ENCODE measurements around the gene MEX3A. TPM values are rescaled to one million over a fixed set of nuclear protein-coding genes. Genes with fewer than 3 reads are reported as not detected.
A peak's percentile ranks its signal among the peaks of the same experiment; 100 is the strongest.

Gene MEX3A
- total RNA-seq, 2 experiments from 2014 or later = 0.48 to 0.79 TPM

- no peaks in the 10 kb centered on the region for H3K9me3 Mint-ChIP-seq (ENCODE audit: low read depth)
- H3K27me3 Mint-ChIP-seq = peaks cover 17% of the 10 kb centered on the region
- peaks cover 4% of the 10 kb centered on the region for H3K4me1 Mint-ChIP-seq
- POLR2A ChIA-PET = no interaction called here
- no peak overlapping the region for H3K4me3 Mint-ChIP-seq
- DNase-seq = no peak
- intact Hi-C loops (cut with DNase I, micrococcal nuclease) = loop anchor here (1.0 kb wide), 3 partner anchors 41 to 230 kb away; no protein-coding TSS in a partner anchor
- no peaks in the 10 kb centered on the region for H3K36me3 Mint-ChIP-seq (ENCODE audit: low read depth)
- CTCF ChIA-PET = interaction anchor here (0.7 to 29.4 kb wide), 8 partner anchors 36 to 587 kb away, joined by 3 to 929 read pairs (median 4); partner anchors contain the start of gene LMNA
- ATAC-seq = no peak
- no peak overlapping the region for H3K27ac Mint-ChIP-seq
Measured at GRCh38 chr1:156089704-156090103, 7.4 kb upstream of the MEX3A start.

- Mint-ChIP-seq H3K36me3 (ENCODE audit: low read depth) (no peaks in the 10 kb centered on the region), H3K4me1 (peaks cover 9% of the 10 kb centered on the region), H3K4me3 (no peak overlapping the region), H3K9me3 (ENCODE audit: low read depth) (no peaks in the 10 kb centered on the region), H3K27me3 (peaks cover 24% of the 10 kb centered on the region), H3K27ac (no peak overlapping the region)
- ChIA-PET CTCF (interaction anchor here (2.7 to 29.4 kb wide), 2 partner anchors 10 to 39 kb away, joined by 9 to 929 read pairs; partner anchors contain the start of gene LMNA), POLR2A (no interaction called here)
- ATAC-seq = no peak
- intact Hi-C loops (cut with DNase I, micrococcal nuclease) = no loop called here
- DNase-seq = no peak
Measured at GRCh38 chr1:156086256-156086662, 4.0 kb upstream of the MEX3A start.

- no peaks in the 10 kb centered on the region for H3K36me3 Mint-ChIP-seq (ENCODE audit: low read depth)
- peaks cover 5% of the 10 kb centered on the region for H3K4me1 Mint-ChIP-seq
- CTCF ChIA-PET = interaction anchor here (0.7 to 29.4 kb wide), 6 partner anchors 12 to 198 kb away, joined by 3 to 929 read pairs (median 4); partner anchors contain the start of gene LMNA
- no peak overlapping the region for H3K27ac Mint-ChIP-seq
- no peaks in the 10 kb centered on the region for H3K9me3 Mint-ChIP-seq (ENCODE audit: low read depth)
- ATAC-seq (no peak), DNase-seq (no peak)
- no peak overlapping the region for H3K4me3 Mint-ChIP-seq
- peaks cover 21% of the 10 kb centered on the region for H3K27me3 Mint-ChIP-seq
- POLR2A ChIA-PET = interaction anchor here (0.6 to 0.7 kb wide), 2 partner anchors 110 to 162 kb away, joined by 3 read pairs; no protein-coding TSS in a partner anchor
- intact Hi-C loops (cut with DNase I, micrococcal nuclease) = no loop called here
Measured at GRCh38 chr1:156083800-156084790, 1.8 kb upstream of the MEX3A start.

- Mint-ChIP-seq H3K4me1 (peaks cover 5% of the 10 kb centered on the region), H3K27me3 (peaks cover 23% of the 10 kb centered on the region), H3K36me3 (ENCODE audit: low read depth) (no peaks in the 10 kb centered on the region), H3K4me3 (peak overlapping the region; percentile 72), H3K27ac (no peak overlapping the region), H3K9me3 (ENCODE audit: low read depth) (no peaks in the 10 kb centered on the region)
- CTCF ChIA-PET = interaction anchor here (0.6 to 29.4 kb wide), 2 partner anchors 24 to 43 kb away, joined by 3 to 929 read pairs; partner anchors contain the start of gene LMNA
- POLR2A ChIA-PET = no interaction called here
- intact Hi-C loops (cut with DNase I, micrococcal nuclease) = loop anchor here in 1 of 2 experiments (1.0 kb wide), 3 partner anchors 27 to 256 kb away; partner anchors contain the start of genes CCT3, SSR2 and TSACC
- DNase-seq = no peak
- ATAC-seq = no peak
Measured at GRCh38 chr1:156081917-156082308, 352 bp downstream of the MEX3A start.

- CTCF ChIA-PET = interaction anchor here (29.4 kb wide), 1 partner anchor 44 kb away, joined by 929 read pairs; the partner anchor contains the start of gene LMNA
Measured at GRCh38 chr1:156081180-156081916, 917 bp downstream of the MEX3A start.

GRCh38 chr1:156080863-156081179, 1.4 kb downstream of the MEX3A start:
- Mint-ChIP-seq H3K36me3 (ENCODE audit: low read depth) (no peaks in the 10 kb centered on the region), H3K9me3 (ENCODE audit: low read depth) (no peaks in the 10 kb centered on the region), H3K4me3 (peak overlapping the region; percentile 17), H3K4me1 (peaks cover 5% of the 10 kb centered on the region), H3K27ac (no peak overlapping the region), H3K27me3 (peaks cover 18% of the 10 kb centered on the region)
- POLR2A ChIA-PET = no interaction called here
- DNase-seq = no peak
- ATAC-seq = no peak
- intact Hi-C loops (cut with DNase I, micrococcal nuclease) = no loop called here
- CTCF ChIA-PET = no interaction called here

More at GRCh38 chr1:156081180-156081916, 917 bp downstream of the MEX3A start:
- ATAC-seq (no peak), DNase-seq (no peak)
- peak overlapping the region; percentile 72 for H3K4me3 Mint-ChIP-seq
- no peaks in the 10 kb centered on the region for H3K9me3 Mint-ChIP-seq (ENCODE audit: low read depth)
- H3K4me1 Mint-ChIP-seq = peaks cover 5% of the 10 kb centered on the region
- intact Hi-C loops (cut with DNase I, micrococcal nuclease) = no loop called here
- no peaks in the 10 kb centered on the region for H3K36me3 Mint-ChIP-seq (ENCODE audit: low read depth)
- peaks cover 19% of the 10 kb centered on the region for H3K27me3 Mint-ChIP-seq
- no peak overlapping the region for H3K27ac Mint-ChIP-seq
- POLR2A ChIA-PET = no interaction called here

- intact Hi-C loops (cut with DNase I, micrococcal nuclease) = no loop called here
- Mint-ChIP-seq H3K27ac (no peak overlapping the region), H3K9me3 (ENCODE audit: low read depth) (no peaks in the 10 kb centered on the region), H3K36me3 (ENCODE audit: low read depth) (no peaks in the 10 kb centered on the region), H3K27me3 (peaks cover 17% of the 10 kb centered on the region), H3K4me3 (no peak overlapping the region), H3K4me1 (peaks cover 5% of the 10 kb centered on the region)
- DNase-seq (no peak), ATAC-seq (no peak)
- POLR2A ChIA-PET = no interaction called here
- CTCF ChIA-PET = no interaction called here
Measured at GRCh38 chr1:156080241-156080862, 1.9 kb downstream of the MEX3A start.

- no peaks in the 10 kb centered on the region for H3K36me3 Mint-ChIP-seq (ENCODE audit: low read depth)
- intact Hi-C loops (cut with DNase I, micrococcal nuclease) = no loop called here
- no peak overlapping the region for H3K27ac Mint-ChIP-seq
Measured at GRCh38 chr1:156079762-156080161, 2.5 kb downstream of the MEX3A start.

GRCh38 chr1:156078728-156079127, 3.5 kb downstream of the MEX3A start:
- Mint-ChIP-seq H3K4me1 (peaks cover 5% of the 10 kb centered on the region), H3K4me3 (no peak overlapping the region), H3K36me3 (ENCODE audit: low read depth) (no peaks in the 10 kb centered on the region), H3K9me3 (ENCODE audit: low read depth) (no peaks in the 10 kb centered on the region), H3K27ac (no peak overlapping the region), H3K27me3 (peaks cover 12% of the 10 kb centered on the region)
- intact Hi-C loops (cut with DNase I, micrococcal nuclease) = no loop called here
- POLR2A ChIA-PET = interaction anchor here (0.6 to 0.7 kb wide), 3 partner anchors 145 to 205 kb away, joined by 3 to 7 read pairs (median 5); no protein-coding TSS in a partner anchor
- CTCF ChIA-PET = interaction anchor here (0.6 to 1.3 kb wide), 5 partner anchors 14 to 203 kb away, joined by 3 to 4 read pairs (median 3); no protein-coding TSS in a partner anchor
- DNase-seq = no peak
- ATAC-seq = no peak

More at GRCh38 chr1:156079762-156080161, 2.5 kb downstream of the MEX3A start:
- no peak for ATAC-seq
- peaks cover 16% of the 10 kb centered on the region for H3K27me3 Mint-ChIP-seq
- no peak for DNase-seq
- CTCF ChIA-PET = interaction anchor here (0.7 to 1.3 kb wide), 2 partner anchors 15 to 202 kb away, joined by 3 to 4 read pairs; no protein-coding TSS in a partner anchor
- POLR2A ChIA-PET = no interaction called here
- no peaks in the 10 kb centered on the region for H3K9me3 Mint-ChIP-seq (ENCODE audit: low read depth)
- no peak overlapping the region for H3K4me3 Mint-ChIP-seq
- peaks cover 5% of the 10 kb centered on the region for H3K4me1 Mint-ChIP-seq

- H3K9me3 Mint-ChIP-seq (ENCODE audit: low read depth) = no peaks in the 10 kb centered on the region
- CTCF ChIA-PET = no interaction called here
- no peak for ATAC-seq
Measured at GRCh38 chr1:156077430-156077760, 4.9 kb downstream of the MEX3A start.

More at GRCh38 chr1:156077430-156077760, 4.9 kb downstream of the MEX3A start:
- intact Hi-C loops (cut with DNase I, micrococcal nuclease) = no loop called here
- Mint-ChIP-seq H3K27ac (no peak overlapping the region), H3K4me1 (no peaks in the 10 kb centered on the region), H3K4me3 (no peak overlapping the region), H3K27me3 (peaks cover 5% of the 10 kb centered on the region), H3K36me3 (ENCODE audit: low read depth) (no peaks in the 10 kb centered on the region)
- POLR2A ChIA-PET = no interaction called here
- DNase-seq = no peak

All from activated CD4-positive, alpha-beta T cell treated with anti-CD3 and anti-CD28 coated beads for 36 hours (primary cell).